HG03571 (cell line): ENCODE data around the gene COL2A1.

Source experiments
- ATAC-seq: cut with Tn5 transposase; IDR thresholded peaks from one replicate; pipeline ENCODE4 v1.9.1; 2021; ENCODE audit not compliant: unreplicated experiment

COL2A1 gene

DNA sequence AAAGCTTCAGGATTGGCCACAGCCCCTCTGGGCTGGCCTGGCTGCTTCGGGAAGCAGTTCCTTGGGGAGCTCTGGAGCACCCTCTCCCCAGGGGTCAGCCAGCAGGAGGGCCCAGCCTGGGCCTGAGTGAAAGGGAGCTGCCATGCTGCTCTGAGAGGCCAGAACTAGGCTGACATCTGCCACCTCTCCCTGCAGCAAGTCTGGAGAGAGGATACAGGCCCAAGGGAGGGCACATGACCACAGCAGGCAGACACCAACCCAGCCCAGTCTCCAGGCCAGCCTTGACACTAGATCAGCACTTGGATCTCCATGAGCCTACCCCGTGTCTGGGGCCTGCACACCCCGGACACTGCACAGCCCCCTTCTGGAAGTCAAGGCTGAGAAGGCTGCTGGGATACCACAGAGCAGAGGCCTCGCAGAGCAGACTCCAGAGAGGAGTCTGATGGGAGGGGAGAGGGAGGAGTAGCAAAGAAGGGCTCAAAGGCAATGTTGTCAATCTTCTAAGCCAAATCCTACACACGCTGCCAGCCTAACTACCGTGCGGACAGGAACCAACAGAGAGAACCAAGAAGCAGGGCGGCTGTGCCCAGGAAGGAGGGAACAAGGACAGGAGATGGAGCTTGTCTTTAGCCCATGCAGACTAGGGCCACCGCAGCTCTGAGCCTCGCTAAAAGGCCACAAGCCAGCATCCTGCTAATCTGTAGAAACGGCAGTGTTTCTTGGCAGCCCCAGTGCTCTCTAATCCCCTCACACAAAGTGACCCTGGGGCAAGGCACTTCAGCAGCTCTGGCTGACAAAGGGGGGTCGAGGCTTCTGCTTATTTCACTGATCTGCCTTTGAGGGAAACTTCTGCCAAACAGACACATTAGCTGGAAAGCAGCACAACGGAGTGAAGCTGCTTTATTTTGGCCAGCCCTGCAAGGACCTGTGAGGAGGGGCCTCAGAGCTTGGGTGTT lies 12.9 kb downstream of the COL2A1 start:
- ATAC-seq, result no peak

GRCh38 chr12:47990351-47991105 lies 13.7 kb downstream of the COL2A1 start:
- peak; percentile 98 for ATAC-seq

GRCh38 chr12:47989666-47990065 lies 14.6 kb downstream of the COL2A1 start:
- ATAC-seq, result no peak

- no peak for ATAC-seq
Observed at GRCh38 chr12:47989023-47989417, 15.3 kb downstream of the COL2A1 start.

DNA sequence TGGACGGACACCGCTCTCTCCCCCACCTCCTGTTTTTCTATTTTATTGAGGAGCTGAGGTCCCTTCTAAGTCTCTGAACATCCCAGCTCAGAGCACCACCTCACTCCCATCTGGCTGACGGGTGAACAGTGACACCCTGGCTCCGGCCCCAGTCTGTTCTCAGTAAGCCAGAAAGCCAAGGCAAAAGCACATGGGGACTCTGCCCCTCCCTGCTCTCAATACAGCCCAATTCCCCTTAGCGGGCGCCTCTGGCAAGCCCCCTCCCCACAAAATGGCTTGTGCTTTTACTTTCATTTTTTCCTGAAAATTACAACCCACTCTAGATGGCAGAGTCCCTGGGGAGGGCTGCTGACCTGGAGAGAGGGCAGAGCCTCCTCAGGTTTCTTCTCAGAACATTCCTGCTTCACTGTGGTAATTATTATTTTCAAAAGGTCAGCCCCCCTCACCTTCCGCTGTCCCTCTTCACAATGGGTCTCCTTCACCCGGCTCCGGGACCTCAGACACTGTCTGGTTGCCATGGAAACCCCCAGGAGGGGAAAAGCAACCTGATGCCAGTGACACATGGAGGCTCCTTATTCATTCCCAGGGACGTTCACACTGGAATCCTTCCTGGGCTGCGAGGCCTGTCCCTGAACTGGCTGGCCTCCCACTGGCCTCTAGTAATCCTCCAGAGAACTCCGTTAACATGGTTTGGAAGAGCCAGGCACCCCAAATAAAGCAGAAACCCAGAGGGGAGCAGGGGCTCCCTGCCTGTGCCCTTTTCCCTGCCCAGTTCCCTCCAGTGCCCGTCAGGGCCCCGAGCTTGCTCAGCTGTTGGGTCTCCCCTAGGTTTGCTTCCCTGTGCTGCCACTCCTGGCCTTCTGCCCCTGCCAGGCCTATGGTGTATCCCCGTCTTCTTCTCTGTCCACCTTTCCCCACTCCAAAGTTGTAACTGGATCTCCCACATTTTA lies 15.9 kb downstream of the COL2A1 start:
- ATAC-seq, result no peak

DNA sequence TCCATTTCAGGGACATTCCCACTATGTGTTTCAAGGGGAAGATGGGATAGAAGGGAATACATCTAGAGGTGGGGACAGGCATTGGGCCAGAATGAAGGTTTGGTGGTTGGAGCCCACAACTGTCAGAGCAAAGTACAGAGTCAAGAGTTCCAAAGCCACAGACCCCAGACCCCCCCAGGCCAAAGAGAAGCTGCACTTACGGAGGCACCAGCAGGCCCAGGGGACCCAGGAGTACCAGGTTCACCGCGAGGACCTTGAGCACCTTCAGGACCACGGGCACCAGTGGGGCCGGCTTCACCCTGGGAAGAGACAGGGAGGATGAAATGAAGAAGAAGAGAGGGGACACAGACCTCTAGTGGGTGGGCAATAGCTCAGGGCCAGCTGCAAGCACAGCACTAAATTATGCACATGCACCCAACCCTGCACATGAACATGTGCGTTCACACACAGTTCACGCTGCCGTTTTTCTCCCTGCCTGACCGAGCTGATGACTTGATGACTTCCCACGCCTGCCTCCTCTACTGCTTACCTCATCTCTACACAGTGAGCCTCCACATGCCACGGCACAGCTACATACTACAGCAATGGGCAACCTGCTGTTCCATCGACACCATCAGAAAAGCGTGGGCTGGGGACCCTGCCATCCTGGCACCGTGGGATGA lies 16.7 kb downstream of the COL2A1 start:
- ATAC-seq, result no peak

DNA sequence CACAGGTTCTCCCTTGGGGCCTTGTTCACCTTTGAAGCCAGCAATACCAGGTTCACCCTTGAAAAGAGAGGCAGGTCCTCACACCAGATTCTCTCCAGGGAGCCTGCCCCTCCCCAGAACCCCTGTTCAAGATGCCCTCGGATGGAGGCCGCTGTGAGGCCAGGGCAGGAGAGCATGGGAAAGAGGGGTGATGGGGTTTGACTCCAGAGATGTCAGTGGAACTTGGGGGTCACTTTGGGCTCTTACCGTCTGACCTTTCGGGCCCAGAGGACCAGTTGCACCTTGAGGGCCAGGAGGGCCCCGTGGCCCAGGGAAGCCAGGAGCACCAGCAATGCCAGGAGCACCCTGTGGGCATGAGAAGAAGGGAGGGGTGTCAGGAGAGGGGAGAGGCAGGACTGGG lies 17.4 kb downstream of the COL2A1 start:
- no peak for ATAC-seq

- ATAC-seq, result no peak
Observed at GRCh38 chr12:47986291-47986660, 18.0 kb downstream of the COL2A1 start.

DNA sequence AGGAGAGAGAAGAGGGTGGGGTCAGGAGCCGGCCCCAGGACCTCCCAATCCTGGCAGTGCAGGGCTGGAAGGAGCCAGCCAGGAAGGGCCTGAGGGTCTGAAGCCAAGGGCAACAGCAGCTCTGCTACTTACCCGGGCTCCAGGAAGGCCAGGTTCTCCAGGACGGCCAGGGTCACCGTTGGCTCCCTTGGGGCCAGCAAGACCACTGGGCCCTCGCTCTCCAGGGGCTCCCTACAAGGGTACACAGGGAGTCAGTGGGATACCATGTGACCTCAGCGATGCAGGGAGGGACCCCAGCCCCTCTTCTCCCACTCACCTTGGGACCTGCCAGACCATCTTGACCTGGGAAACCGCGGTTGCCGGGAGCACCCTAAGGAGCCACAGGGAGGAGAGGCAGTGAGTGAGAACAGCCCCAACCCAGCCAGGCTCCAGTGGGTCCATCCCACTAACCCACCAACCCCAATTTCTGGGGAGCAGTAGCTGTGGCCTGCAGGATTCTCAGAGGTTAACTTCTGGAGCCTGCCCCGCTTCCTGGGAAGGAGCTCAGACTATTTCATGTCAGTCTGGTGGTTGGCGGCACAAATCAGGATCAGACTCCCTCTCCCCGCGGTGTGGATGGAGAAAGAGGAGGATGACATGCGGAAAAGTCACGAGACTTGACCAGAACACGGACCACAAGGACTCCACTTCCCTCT lies 18.5 kb downstream of the COL2A1 start:
- ATAC-seq, result no peak

DNA sequence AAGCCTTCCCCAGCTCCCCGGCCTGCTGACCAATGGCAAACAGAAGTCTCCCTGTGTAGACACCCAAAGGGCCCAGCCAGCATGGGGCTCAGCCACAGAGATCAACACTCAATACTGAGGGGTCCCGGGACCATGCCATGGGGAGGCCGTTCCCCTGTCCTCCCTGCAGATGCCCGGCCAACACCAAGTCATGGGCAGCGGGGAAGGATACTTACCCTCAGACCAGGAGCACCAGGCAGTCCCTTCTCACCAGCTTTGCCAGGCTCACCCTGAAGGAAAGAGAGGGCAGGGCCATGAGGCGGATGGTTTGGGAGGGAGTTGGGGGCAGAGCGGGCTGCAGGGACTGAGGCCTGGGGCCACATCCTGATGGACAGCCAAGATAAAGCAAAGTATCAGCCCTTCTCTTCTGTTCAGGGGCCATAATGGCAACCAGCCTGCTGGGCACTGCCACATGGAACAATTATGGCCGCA lies 19.9 kb downstream of the COL2A1 start:
- ATAC-seq, result no peak

DNA sequence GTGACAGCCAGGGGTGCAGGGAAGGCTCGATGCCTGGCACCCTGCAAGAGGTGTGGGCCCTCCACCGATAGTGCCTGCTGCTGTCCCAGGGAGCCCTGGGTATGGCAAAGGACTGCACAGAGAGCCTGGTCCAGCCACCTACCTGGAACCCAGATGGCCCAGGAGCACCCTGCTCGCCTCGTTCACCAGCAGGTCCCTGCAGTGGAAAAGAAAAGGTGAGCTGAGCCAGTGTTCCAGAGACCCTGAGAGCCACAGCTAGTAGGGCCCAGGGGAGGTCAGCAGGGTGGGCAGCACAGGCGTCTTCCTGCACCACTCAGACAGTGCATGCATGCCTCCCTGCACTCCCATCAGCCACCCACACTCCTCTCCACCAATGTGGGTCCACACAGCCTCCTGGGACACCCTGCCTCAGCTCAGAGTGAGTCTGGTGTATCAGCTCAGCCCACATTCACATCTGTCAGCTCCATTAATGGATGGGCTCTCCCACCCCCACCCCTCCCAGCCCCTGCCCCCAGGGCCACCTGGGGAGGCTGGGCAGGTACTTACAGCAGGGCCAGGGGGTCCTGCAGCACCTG lies 20.6 kb downstream of the COL2A1 start:
- no peak for ATAC-seq

DNA sequence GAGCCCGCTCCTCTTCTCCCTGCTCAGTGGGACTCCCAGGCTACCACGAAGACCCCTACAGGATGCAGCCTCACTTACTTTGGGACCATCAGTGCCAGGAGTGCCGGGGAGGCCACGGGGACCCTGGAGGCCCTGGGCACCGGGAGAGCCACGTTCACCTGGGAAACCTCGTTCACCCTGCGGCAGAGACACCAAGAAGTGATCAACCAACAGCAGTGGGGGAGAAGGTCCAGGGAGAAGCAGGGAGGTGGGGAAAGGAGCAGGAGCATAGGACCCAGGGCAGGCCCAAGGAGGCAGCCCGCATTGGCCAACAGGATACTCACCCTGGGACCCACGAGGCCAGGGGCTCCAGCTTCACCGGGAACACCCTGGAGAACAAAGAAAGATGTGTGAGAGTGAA lies 21.5 kb downstream of the COL2A1 start:
- no peak for ATAC-seq

- ATAC-seq, result no peak
Observed at GRCh38 chr12:47982311-47982710, 22.0 kb downstream of the COL2A1 start.

- ATAC-seq, result no peak
Observed at GRCh38 chr12:47981496-47982260, 22.6 kb downstream of the COL2A1 start.

DNA sequence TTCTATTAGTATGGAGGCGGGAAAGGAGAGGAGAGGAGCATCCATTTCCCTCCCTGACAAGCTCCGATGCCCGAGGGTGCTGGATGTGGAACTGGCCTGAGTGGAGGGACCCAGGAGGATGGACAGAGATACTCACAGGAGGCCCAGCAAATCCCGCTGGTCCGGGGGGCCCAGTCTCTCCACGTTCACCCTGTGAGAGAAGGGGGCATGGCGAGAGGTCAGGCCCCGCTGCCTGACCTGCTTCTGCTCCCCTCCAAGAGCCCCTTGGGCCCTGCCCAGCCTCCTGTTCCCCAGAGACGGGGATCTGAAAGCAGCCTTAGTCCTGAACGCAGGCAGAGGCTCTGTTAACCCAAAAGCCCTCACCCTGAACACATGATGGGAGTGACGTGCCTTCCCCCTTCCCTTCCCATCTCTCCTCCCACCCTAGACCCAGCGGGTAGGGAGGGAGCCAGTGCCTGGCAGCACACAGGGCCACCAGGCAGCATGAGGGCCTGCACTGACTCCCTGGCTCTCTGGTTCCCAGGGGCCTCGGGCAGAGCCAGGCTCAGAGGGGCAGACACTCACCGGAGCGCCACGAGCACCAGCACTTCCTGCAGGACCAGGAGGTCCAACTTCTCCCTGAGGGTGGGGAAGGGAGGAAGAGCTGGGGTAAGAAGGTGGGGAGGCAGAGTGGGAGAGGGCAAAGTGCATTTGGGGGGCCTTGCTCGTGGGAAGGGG lies 23.3 kb downstream of the COL2A1 start:
- ATAC-seq, result no peak

DNA sequence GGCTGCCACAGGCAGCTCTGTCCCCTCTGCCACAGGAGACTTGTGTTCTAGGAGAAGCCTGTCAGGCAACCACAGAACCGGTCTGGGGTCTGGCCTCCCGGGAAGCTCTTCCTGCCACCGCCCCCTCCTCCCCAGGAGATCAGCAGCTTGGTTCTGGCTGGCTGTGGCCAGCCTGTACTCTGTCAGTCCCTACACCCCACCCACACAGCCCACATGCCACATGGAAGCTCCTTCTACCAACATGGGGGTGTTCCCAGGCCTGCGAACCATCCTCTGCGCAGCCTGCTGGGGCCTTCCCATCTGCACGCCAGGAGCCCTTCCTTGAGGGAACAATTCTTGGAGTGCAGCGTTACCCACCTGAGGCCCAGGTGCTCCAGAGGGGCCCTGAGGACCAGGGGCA lies 24.1 kb downstream of the COL2A1 start:
- ATAC-seq, result no peak

DNA sequence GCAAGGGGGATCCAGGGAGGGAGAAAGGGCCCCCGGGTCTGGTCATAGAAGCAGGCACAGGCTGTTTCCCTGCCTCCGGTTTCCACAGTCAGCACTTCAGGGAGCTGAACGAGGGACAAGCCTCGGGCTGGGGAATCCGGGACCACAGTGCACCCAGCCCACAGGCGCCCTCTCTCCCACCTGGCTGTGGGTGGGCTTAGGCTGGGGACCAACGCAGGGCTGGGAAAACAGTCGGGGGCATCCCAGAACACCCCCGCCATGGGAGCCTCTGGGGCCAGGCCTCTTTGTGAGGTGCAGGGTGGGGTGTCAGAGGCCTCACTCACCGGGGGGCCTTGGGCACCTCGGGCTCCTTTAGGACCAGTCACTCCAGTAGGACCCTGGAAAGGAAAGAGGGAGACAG lies 24.6 kb downstream of the COL2A1 start:
- ATAC-seq, result no peak

- no peak for ATAC-seq
Observed at GRCh38 chr12:47979166-47979565, 25.1 kb downstream of the COL2A1 start.
